ENCODE data around the gene COL9A3.

COL9A3 gene

DNA sequence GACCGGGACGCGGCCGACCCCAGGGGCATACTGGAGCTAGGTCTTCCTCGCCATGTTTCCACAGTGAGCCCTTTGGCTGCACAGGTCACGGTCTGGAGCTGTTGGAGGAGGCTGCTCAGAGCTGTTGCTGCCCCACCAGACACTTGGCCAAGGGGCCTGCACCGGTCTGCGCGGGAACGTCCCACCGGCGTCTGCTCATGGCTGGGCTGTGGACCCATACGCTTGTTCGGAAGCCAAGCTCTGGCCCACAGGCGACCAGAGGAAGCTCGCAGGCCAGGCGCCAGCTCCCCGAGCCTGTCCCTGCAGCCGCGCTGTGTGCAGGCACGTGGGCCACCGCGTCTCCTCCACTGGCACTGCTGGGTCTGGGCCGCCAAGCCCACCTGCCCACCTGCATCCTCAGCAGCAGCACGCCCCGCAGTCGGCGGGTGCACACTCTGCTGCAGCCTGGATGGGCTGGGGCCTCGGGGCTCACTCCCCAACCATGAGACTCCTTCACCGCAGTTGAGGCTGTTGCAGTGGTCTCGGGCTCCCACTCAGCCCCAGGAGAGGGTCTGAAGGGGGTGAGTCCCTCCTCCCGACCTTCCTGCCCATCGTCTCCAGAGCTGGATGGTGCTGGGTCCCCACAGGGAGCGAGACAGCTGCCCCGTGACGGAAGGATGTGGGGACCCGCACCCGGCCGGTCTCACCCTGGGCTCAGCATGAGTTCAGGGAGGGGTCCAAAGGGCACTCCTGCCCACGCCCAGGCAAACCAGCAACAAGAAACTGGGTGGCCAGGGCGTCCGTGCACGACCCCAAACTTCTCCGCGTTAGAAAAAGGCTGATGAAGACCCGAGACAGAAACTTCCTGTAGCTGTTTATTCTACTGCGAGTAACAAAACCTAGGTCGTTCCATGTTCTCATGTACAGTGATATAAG is 60.3 kb downstream of the COL9A3 start:
- TF ChIP-seq, protein P1, sequence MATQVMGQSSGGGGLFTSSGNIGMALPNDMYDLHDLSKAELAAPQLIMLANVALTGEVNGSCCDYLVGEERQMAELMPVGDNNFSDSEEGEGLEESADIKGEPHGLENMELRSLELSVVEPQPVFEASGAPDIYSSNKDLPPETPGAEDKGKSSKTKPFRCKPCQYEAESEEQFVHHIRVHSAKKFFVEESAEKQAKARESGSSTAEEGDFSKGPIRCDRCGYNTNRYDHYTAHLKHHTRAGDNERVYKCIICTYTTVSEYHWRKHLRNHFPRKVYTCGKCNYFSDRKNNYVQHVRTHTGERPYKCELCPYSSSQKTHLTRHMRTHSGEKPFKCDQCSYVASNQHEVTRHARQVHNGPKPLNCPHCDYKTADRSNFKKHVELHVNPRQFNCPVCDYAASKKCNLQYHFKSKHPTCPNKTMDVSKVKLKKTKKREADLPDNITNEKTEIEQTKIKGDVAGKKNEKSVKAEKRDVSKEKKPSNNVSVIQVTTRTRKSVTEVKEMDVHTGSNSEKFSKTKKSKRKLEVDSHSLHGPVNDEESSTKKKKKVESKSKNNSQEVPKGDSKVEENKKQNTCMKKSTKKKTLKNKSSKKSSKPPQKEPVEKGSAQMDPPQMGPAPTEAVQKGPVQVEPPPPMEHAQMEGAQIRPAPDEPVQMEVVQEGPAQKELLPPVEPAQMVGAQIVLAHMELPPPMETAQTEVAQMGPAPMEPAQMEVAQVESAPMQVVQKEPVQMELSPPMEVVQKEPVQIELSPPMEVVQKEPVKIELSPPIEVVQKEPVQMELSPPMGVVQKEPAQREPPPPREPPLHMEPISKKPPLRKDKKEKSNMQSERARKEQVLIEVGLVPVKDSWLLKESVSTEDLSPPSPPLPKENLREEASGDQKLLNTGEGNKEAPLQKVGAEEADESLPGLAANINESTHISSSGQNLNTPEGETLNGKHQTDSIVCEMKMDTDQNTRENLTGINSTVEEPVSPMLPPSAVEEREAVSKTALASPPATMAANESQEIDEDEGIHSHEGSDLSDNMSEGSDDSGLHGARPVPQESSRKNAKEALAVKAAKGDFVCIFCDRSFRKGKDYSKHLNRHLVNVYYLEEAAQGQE (IDR thresholded peaks at IDR 0.05; ENCODE audit: low read depth) = no peak
- no peak for TF ChIP-seq TCF12 (IDR thresholded peaks at IDR 0.05; ENCODE audit: low read depth)
- no peak for TF ChIP-seq EP300 (IDR thresholded peaks at IDR 0.05; ENCODE audit: borderline replicate concordance)
- no peak for TF ChIP-seq CEBPB (IDR thresholded peaks at IDR 0.05)
- TF ChIP-seq ZBTB7A (IDR thresholded peaks at IDR 0.05; ENCODE audit: low read depth) = no peak
- no peak for TF ChIP-seq EGR1 (IDR thresholded peaks at IDR 0.05)
- no peak for TF ChIP-seq CREB1 (IDR thresholded peaks at IDR 0.05; ENCODE audit: low read depth)
- no peak for TF ChIP-seq RAD21 (IDR thresholded peaks at IDR 0.05; ENCODE audit: low read depth)

DNA sequence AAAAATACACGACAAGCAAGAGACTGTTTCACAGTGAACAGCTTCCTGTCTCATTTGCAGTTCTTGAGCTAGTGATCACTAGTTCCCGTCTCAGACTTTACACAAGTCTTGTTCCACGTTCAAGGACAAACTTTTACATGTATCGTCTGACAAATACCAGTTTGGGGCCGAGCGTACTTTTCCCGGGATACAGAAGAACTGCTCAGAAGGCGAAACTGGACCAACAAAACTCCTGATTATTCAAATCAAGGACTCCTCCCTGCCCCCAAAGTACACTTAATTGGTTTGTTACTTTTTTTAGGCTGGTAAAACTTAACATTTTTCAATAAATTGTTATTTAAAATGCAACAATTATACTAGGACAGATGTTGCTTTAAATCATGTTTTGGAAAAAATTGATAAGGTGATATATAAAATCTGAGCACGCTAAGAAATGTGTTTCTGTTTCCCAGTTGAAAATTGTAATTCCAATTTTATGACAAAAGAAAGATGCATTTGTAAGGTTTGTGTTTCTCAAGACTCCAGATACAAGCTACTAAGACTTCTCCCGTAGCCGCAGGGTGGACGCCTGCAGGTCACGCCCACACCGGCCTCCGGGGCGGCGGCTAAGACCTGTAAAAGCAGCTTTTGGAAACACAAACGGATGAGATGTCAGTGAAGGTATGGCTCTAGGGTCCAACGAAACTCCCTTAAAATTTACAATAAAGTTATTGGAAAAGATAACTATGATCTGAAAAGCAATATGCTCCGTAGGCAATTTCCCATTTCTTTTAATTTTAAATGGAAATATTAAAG is 61.6 kb downstream of the COL9A3 start:
- TF ChIP-seq, protein P2, sequence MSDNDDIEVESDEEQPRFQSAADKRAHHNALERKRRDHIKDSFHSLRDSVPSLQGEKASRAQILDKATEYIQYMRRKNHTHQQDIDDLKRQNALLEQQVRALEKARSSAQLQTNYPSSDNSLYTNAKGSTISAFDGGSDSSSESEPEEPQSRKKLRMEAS (IDR thresholded peaks at IDR 0.05) = no peak
- TF ChIP-seq YY1 (IDR thresholded peaks at IDR 0.05; ENCODE audit: low read depth) (no peak), ZBTB7A (IDR thresholded peaks at IDR 0.05; ENCODE audit: low read depth) (no peak)

DNA sequence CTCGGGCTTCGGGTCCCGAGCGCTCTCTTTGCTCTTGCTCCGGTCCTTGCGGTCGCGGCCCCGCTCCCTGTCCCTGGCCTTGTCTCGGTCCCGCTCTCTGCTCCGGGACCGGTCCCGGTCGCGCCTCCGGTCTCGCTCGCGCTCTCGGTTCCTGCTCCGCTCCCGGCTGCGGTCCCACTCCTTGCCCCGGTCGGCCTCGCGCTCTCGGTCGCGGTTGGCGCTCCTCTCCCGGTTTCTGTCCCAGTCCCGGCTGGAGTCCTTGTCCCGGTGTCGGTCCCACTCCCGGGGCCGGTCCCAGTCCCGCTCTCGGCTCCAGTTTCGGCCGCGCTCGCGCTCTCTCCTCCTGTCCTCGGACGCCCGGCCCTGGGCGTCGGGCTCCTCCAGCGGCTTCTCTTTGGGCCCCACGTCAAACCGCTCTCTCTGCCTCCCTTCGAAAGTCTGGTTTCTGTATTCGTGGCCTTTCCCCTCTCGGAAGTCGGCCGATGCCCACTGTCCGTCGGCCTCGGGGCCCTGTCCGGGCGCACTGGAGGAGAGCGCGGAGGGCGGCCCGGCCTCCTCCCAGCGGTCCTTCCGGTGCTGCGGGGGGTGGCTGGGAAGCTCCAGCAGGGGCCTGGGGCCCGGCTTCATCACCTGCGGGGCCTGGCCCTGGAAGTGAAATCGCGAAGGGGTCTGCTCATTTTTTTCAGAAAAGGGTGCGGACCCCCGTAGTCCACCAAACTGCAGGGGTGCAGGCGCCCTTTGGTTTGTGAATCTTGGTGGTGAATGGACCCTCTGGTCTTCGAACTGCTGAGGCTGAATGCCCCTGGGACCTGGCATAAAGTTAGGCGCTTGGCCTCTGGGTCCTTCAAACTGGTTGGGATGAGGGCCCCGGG is 62.7 kb downstream of the COL9A3 start:
- TF ChIP-seq, protein P2 (IDR thresholded peaks at IDR 0.05) = no peak

DNA sequence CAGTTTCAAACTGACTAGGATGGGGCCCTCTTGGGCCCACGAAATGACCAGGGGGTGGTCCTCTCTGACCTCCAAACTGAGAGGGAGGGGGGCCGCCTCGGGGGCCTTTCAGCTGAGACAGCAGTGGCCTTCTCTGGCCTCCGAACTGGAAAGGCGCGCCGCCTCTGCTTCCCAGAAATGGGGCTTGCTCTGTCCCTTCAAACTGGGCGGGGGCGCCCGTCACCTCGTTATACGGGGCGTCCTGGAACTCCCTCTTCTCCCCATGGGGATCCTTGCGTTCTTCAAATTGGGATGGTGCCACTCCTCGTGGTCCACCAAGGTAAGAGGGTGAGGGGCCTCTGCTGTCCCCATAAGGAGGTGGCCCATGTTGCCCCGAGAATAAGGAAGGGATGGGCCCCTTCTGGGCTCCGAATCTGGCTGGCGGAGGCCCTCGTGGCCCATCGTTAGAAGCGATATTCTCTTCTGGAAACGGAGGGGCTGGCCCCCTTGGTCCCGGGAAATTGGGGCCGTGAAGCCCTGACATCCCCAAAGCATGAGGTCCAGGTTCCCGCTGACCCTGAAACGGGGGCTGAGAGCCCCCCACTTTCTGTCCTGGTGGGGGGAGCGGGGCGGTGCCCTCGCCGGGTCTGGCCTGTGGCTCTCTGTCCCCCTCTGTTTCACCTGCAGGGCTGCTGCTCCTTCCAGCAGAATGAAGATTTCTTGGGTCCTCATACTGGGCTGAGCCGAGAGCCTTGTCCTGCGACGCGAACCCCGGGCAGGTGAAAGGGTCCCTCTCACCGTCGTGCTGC is 63.5 kb downstream of the COL9A3 start:
- TF ChIP-seq EGR1 (IDR thresholded peaks at IDR 0.05) (no peak), EP300 (IDR thresholded peaks at IDR 0.05; ENCODE audit: borderline replicate concordance) (no peak), YY1 (IDR thresholded peaks at IDR 0.05; ENCODE audit: low read depth) (no peak), TAF1 (IDR thresholded peaks at IDR 0.05; ENCODE audit: low read depth) (no peak), TCF12 (IDR thresholded peaks at IDR 0.05; ENCODE audit: low read depth) (no peak), RAD21 (IDR thresholded peaks at IDR 0.05; ENCODE audit: low read depth) (no peak), CEBPB (IDR thresholded peaks at IDR 0.05) (no peak), CREB1 (IDR thresholded peaks at IDR 0.05; ENCODE audit: low read depth) (no peak)
- TF ChIP-seq, protein P3, sequence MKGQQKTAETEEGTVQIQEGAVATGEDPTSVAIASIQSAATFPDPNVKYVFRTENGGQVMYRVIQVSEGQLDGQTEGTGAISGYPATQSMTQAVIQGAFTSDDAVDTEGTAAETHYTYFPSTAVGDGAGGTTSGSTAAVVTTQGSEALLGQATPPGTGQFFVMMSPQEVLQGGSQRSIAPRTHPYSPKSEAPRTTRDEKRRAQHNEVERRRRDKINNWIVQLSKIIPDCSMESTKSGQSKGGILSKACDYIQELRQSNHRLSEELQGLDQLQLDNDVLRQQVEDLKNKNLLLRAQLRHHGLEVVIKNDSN (IDR thresholded peaks at IDR 0.05) = no peak

DNA sequence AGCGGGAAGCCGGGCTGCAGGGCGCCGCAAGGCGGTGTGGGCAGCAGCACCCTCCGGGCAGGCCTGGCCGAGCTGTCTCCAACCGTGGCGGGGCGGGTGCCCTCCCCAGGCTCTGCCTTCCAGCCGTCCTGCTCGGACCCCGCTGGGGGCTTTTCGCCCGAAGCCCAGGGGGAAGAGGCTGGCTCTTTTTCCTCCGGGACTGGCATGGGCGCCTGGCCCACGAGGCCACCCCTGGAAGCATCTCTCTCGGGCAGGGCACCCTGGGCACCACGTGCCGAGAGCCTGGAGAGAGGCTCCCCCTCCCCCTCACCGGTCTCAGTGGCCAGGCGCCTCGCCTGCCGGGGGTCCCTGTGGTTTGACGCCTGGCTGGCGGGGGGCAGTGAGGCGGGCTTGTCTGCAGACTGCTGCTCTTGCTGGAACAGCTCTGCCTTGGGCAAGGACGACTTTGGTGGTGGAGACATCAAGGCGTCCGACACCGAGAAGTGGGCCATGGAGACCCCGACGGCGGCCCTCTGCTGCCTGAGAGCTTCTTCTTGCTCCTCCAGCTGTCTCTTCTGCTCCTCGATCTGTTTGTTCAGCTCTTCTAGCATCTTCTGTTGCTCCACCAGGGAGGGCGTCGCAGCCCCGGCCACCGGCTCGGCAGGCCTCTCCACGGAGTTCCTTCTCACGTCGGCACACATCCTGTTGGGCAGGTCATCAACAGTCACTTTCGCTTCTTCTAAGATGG is 64.2 kb downstream of the COL9A3 start:
- TF ChIP-seq, protein P3 (IDR thresholded peaks at IDR 0.05) = no peak
- TF ChIP-seq, protein P1 (IDR thresholded peaks at IDR 0.05; ENCODE audit: low read depth) = no peak
- TF ChIP-seq TCF12 (IDR thresholded peaks at IDR 0.05; ENCODE audit: low read depth) (no peak), CREB1 (IDR thresholded peaks at IDR 0.05; ENCODE audit: low read depth) (no peak), YY1 (IDR thresholded peaks at IDR 0.05; ENCODE audit: low read depth) (no peak), ZBTB7A (IDR thresholded peaks at IDR 0.05; ENCODE audit: low read depth) (no peak)
